Muscle layer of colon (tissue), 2 donors: ENCODE data around the gene SCD5.

Experiments
- H3K27ac ChIP-seq: one replicate; pipeline ENCODE4 v1.7.0; 2013; ENCODE audit warnings: low read depth, mild to moderate bottlenecking, low read length, moderate library complexity
- H3K27me3 ChIP-seq, 2 donors: one replicate each; pipeline ENCODE4 v1.7.0; 2013; ENCODE audit warnings: low read length in 2 of 2, mild to moderate bottlenecking in 2 of 2; ENCODE audit not compliant: insufficient read depth in 2 of 2, control insufficient read depth in 1 of 2
- H3K36me3 ChIP-seq: one replicate; pipeline ENCODE4 v1.7.0; 2013; ENCODE audit warnings: mild to moderate bottlenecking, low read length; ENCODE audit not compliant: insufficient read depth
- H3K4me1 ChIP-seq: one replicate; pipeline ENCODE4 v1.7.0; 2013; ENCODE audit warnings: mild to moderate bottlenecking, low read length; ENCODE audit not compliant: insufficient read depth
- H3K4me3 ChIP-seq, 2 donors: one replicate each; pipeline ENCODE4 v1.7.0; 2013; ENCODE audit warnings: low read length in 2 of 2, low read depth in 1 of 2, mild to moderate bottlenecking in 1 of 2, moderate library complexity in 1 of 2
- H3K9ac ChIP-seq: one replicate; pipeline ENCODE4 v1.7.0; 2013; ENCODE audit warnings: low read length
- H3K9me3 ChIP-seq: one replicate; pipeline ENCODE4 v1.7.0; 2013; ENCODE audit warnings: mild to moderate bottlenecking, low read length
- donor health status: abdominal sarcoma.
- donor health status: Adenocarcinoma of cecum.

SCD5 gene

GRCh38 chr4:82666970-82667665 is 131.5 kb downstream of the SCD5 start:
- no peak overlapping the region for H3K4me3 ChIP-seq
- H3K27ac ChIP-seq = no peak overlapping the region

GRCh38 chr4:82661181-82661992 is 137.2 kb downstream of the SCD5 start:
- Histone ChIP-seq H3K9ac (no peak overlapping the region), H3K27me3 (no peaks in the 10 kb centered on the region), H3K4me1 (no peaks in the 10 kb centered on the region), H3K4me3 (no peak overlapping the region), H3K9me3 (no peaks in the 10 kb centered on the region), H3K36me3 (no peaks in the 10 kb centered on the region), H3K27ac (no peak overlapping the region)

More at GRCh38 chr4:82666970-82667665, 131.5 kb downstream of the SCD5 start:
- H3K4me1 ChIP-seq = no peaks in the 10 kb centered on the region
- H3K9ac ChIP-seq = no peak overlapping the region
- H3K27me3 ChIP-seq = no peaks in the 10 kb centered on the region
- no peaks in the 10 kb centered on the region for H3K9me3 ChIP-seq
- H3K36me3 ChIP-seq = no peaks in the 10 kb centered on the region

GRCh38 chr4:82652062-82652461 is 146.5 kb downstream of the SCD5 start:
- Histone ChIP-seq H3K27me3 (no peaks in the 10 kb centered on the region), H3K36me3 (no peaks in the 10 kb centered on the region), H3K4me1 (no peaks in the 10 kb centered on the region), H3K9me3 (no peaks in the 10 kb centered on the region), H3K27ac (no peak overlapping the region), H3K4me3 (no peak overlapping the region), H3K9ac (no peak overlapping the region)

GRCh38 chr4:82650868-82651267 is 147.7 kb downstream of the SCD5 start:
- Histone ChIP-seq H3K4me1 (no peaks in the 10 kb centered on the region), H3K27me3 (no peaks in the 10 kb centered on the region), H3K9me3 (no peaks in the 10 kb centered on the region), H3K36me3 (no peaks in the 10 kb centered on the region), H3K9ac (no peak overlapping the region), H3K27ac (no peak overlapping the region), H3K4me3 (no peak overlapping the region)

GRCh38 chr4:82648356-82648755 is 150.2 kb downstream of the SCD5 start:
- Histone ChIP-seq H3K27ac (no peak overlapping the region), H3K4me3 (no peak overlapping the region), H3K36me3 (no peaks in the 10 kb centered on the region), H3K9me3 (no peaks in the 10 kb centered on the region), H3K27me3 (no peaks in the 10 kb centered on the region), H3K9ac (no peak overlapping the region), H3K4me1 (no peaks in the 10 kb centered on the region)

GRCh38 chr4:82645936-82646565 is 152.5 kb downstream of the SCD5 start:
- H3K27me3 ChIP-seq = no peaks in the 10 kb centered on the region
- H3K27ac ChIP-seq = no peak overlapping the region
- no peaks in the 10 kb centered on the region for H3K9me3 ChIP-seq
- H3K4me1 ChIP-seq = no peaks in the 10 kb centered on the region
- H3K4me3 ChIP-seq = no peak overlapping the region
- no peaks in the 10 kb centered on the region for H3K36me3 ChIP-seq
- H3K9ac ChIP-seq = no peak overlapping the region

- no peaks in the 10 kb centered on the region for H3K36me3 ChIP-seq
- no peak overlapping the region for H3K9ac ChIP-seq
- H3K4me3 ChIP-seq = no peak overlapping the region
- H3K4me1 ChIP-seq = no peaks in the 10 kb centered on the region
- no peaks in the 10 kb centered on the region for H3K27me3 ChIP-seq
- no peak overlapping the region for H3K27ac ChIP-seq
- no peaks in the 10 kb centered on the region for H3K9me3 ChIP-seq
Measured at GRCh38 chr4:82644734-82645126, 153.9 kb downstream of the SCD5 start.

- Histone ChIP-seq H3K9ac (no peak overlapping the region), H3K9me3 (no peaks in the 10 kb centered on the region), H3K4me3 (no peak overlapping the region), H3K27ac (no peak overlapping the region), H3K36me3 (no peaks in the 10 kb centered on the region), H3K27me3 (no peaks in the 10 kb centered on the region), H3K4me1 (no peaks in the 10 kb centered on the region)
Measured at GRCh38 chr4:82643994-82644733, 154.4 kb downstream of the SCD5 start.

GRCh38 chr4:82642331-82642730 is 156.3 kb downstream of the SCD5 start:
- Histone ChIP-seq H3K27ac (no peak overlapping the region), H3K36me3 (no peaks in the 10 kb centered on the region), H3K9me3 (no peaks in the 10 kb centered on the region), H3K9ac (no peak overlapping the region), H3K4me3 (no peak overlapping the region), H3K27me3 (no peaks in the 10 kb centered on the region), H3K4me1 (no peaks in the 10 kb centered on the region)

- H3K9me3 ChIP-seq = no peaks in the 10 kb centered on the region
- no peak overlapping the region for H3K9ac ChIP-seq
- peaks cover 4% of the 10 kb centered on the region for H3K36me3 ChIP-seq
- H3K4me1 ChIP-seq = no peaks in the 10 kb centered on the region
- H3K27ac ChIP-seq = no peak overlapping the region
- H3K4me3 ChIP-seq = no peak overlapping the region
- H3K27me3 ChIP-seq = no peaks in the 10 kb centered on the region
Measured at GRCh38 chr4:82640540-82640939, 158.1 kb downstream of the SCD5 start.

- no peaks in the 10 kb centered on the region for H3K4me1 ChIP-seq
- H3K27me3 ChIP-seq = no peaks in the 10 kb centered on the region
- H3K27ac ChIP-seq = no peak overlapping the region
- no peaks in the 10 kb centered on the region for H3K9me3 ChIP-seq
- no peak overlapping the region for H3K9ac ChIP-seq
- H3K36me3 ChIP-seq = peaks cover 6% of the 10 kb centered on the region
- H3K4me3 ChIP-seq = no peak overlapping the region
Measured at GRCh38 chr4:82639971-82640370, 158.6 kb downstream of the SCD5 start.
